Hepatocyte (in vitro differentiated cells): Measurements from ENCODE around the gene SF3B4. TPM values are rescaled to one million over a fixed set of nuclear protein-coding genes. Genes with fewer than 3 reads are reported as not detected.
A peak's percentile ranks its signal among the peaks of the same experiment; 100 is the strongest.

Experiments
- DNase-seq: peaks from one replicate; pipeline ENCODE4 v3.0.0-alpha.2; 2016; ENCODE audit warnings: low spot score
- H2AFZ ChIP-seq: fragments of 200-600 bp; sonication (generic); 2 replicates; pipeline ENCODE4 v1.6.0; 2016; ENCODE audit warnings: antibody characterized with exemption, mild to moderate bottlenecking
- H3K27ac ChIP-seq: fragments of 200-600 bp; sonication (generic); 2 replicates; pipeline ENCODE4 v1.5.1; 2016; ENCODE audit warnings: mild to moderate bottlenecking
- H3K27me3 ChIP-seq: fragments of 200-600 bp; sonication (generic); 2 replicates; pipeline ENCODE4 v1.6.1; 2016
- H3K36me3 ChIP-seq: fragments of 200-600 bp; sonication (generic); replicated peaks from 2 replicates; pipeline ENCODE4 v1.5.1; 2016; ENCODE audit warnings: low read depth; ENCODE audit not compliant: insufficient read depth
- H3K4me1 ChIP-seq: fragments of 200-600 bp; sonication (generic); 2 replicates; pipeline ENCODE4 v1.5.1; 2016; ENCODE audit warnings: mild to moderate bottlenecking, moderate library complexity; ENCODE audit not compliant: insufficient read depth
- H3K4me2 ChIP-seq: fragments of 200-600 bp; sonication (generic); 2 replicates; pipeline ENCODE4 v1.6.0; 2016
- H3K4me3 ChIP-seq: fragments of 200-600 bp; sonication (generic); 2 replicates; pipeline ENCODE4 v1.5.1; 2016; ENCODE audit warnings: mild to moderate bottlenecking
- H3K79me2 ChIP-seq: fragments of 200-600 bp; sonication (generic); 2 replicates; pipeline ENCODE4 v1.6.0; 2017; ENCODE audit warnings: mild to moderate bottlenecking
- H3K9me2 ChIP-seq: fragments of 200-600 bp; sonication (generic); replicated peaks from 2 replicates; pipeline ENCODE4 v1.6.0; 2017; ENCODE audit warnings: mild to moderate bottlenecking; ENCODE audit not compliant: insufficient read depth
- H3K9me3 ChIP-seq: fragments of 200-600 bp; sonication (generic); 2 replicates; pipeline ENCODE4 v1.5.1; 2016; ENCODE audit warnings: low read depth, mild to moderate bottlenecking
- H4K20me1 ChIP-seq: fragments of 200-600 bp; sonication (generic); 2 replicates; pipeline ENCODE4 v1.6.0; 2016; ENCODE audit warnings: mild to moderate bottlenecking; ENCODE audit not compliant: insufficient read depth, poor library complexity, severe bottlenecking
- CTCF ChIP-seq: fragments of 200-600 bp; sonication (generic); IDR thresholded peaks from 2 replicates; pipeline ENCODE4 v1.5.1; 2016; ENCODE audit warnings: antibody characterized with exemption, mild to moderate bottlenecking; ENCODE audit not compliant: poor library complexity
- EZH2 ChIP-seq: fragments of 200-600 bp; sonication (generic); IDR thresholded peaks from 2 replicates; pipeline ENCODE4 v1.6.1; 2016; ENCODE audit warnings: antibody characterized with exemption, mild to moderate bottlenecking, borderline replicate concordance
- EZH2phosphoT487 ChIP-seq: fragments of 200-600 bp; sonication (generic); IDR thresholded peaks from one replicate; pipeline ENCODE4 v1.6.1; 2018; ENCODE audit warnings: antibody characterized with exemption, mild to moderate bottlenecking, low read depth, moderate library complexity; ENCODE audit not compliant: unreplicated experiment, severe bottlenecking
- WGBS: methylation state at CpG from one replicate; pipeline ENCODE4 v1.1.6; 2016; ENCODE audit warnings: low lambda C conversion rate; ENCODE audit errors: missing lambda C conversion rate; 5-methylcytosine and 5-hydroxymethylcytosine counted together
- polyA plus RNA-seq: library from polyadenylated mRNA; unstranded; fragments of >200 nt; fragmentation: Nextera tagmentation; extraction: Ambion mirVana; gene quantifications from 2 replicates; pipeline ENCODE4 v1.2.1, GENCODE V29; 2016
- total RNA-seq: library from RNA; depleted of rRNA; stranded (reverse); fragments of >200 nt; gene quantifications from 2 replicates; pipeline ENCODE4 v1.2.3, GENCODE V29; 2014

SF3B4 gene
- total and polyA plus RNA-seq, 2 experiments from 2014 or later = 23.3 to 58.6 TPM

- H3K9me2 ChIP-seq = no peaks in the 10 kb centered on the region
- peak overlapping the region; percentile 83 for H3K4me3 ChIP-seq
- peaks cover 57% of the 10 kb centered on the region for H3K79me2 ChIP-seq
- peaks cover 47% of the 10 kb centered on the region for H4K20me1 ChIP-seq
- H3K9me3 ChIP-seq = no peaks in the 10 kb centered on the region
- no peak overlapping the region for H2AFZ ChIP-seq
- H3K4me1 ChIP-seq = peaks cover 14% of the 10 kb centered on the region
- H3K27me3 ChIP-seq = no peaks in the 10 kb centered on the region
- TF ChIP-seq CTCF (no peak), EZH2phosphoT487 (no peak), EZH2 (no peak)
- no peaks in the 10 kb centered on the region for H3K36me3 ChIP-seq
- peak overlapping the region; percentile 88 for H3K4me2 ChIP-seq
- peak overlapping the region; percentile 99 for H3K27ac ChIP-seq
- peak; percentile 28 for DNase-seq
- 12% methylated on average over 9 of the region's 9 CpGs for WGBS
These were observed 42.9 kb downstream of the SF3B4 start for GRCh38 chr1:149884433-149885338.

- Histone ChIP-seq H3K4me3 (peak overlapping the region; percentile 83), H3K4me2 (peak overlapping the region; percentile 88), H2AFZ (no peak overlapping the region)
These were observed 43.9 kb downstream of the SF3B4 start for GRCh38 chr1:149883598-149884247.

GRCh38 chr1:149881876-149882275 lies 45.7 kb downstream of the SF3B4 start:
- no peak for DNase-seq
- Histone ChIP-seq H4K20me1 (peaks cover 49% of the 10 kb centered on the region), H3K27ac (no peak overlapping the region), H3K9me2 (no peaks in the 10 kb centered on the region), H3K79me2 (peaks cover 69% of the 10 kb centered on the region), H3K4me3 (no peak overlapping the region), H3K9me3 (no peaks in the 10 kb centered on the region), H3K4me2 (no peak overlapping the region), H3K4me1 (peaks cover 9% of the 10 kb centered on the region), H3K27me3 (no peaks in the 10 kb centered on the region), H3K36me3 (no peaks in the 10 kb centered on the region), H2AFZ (no peak overlapping the region)
- TF ChIP-seq EZH2phosphoT487 (no peak), CTCF (no peak), EZH2 (no peak)
- WGBS = 100% methylated on average over 1 of the region's 1 CpG

More at GRCh38 chr1:149883598-149884247, 43.9 kb downstream of the SF3B4 start:
- H3K9me2 ChIP-seq = no peaks in the 10 kb centered on the region
- peaks cover 9% of the 10 kb centered on the region for H3K4me1 ChIP-seq
- DNase-seq = no peak
- TF ChIP-seq EZH2phosphoT487 (no peak), EZH2 (no peak), CTCF (no peak)
- H3K27me3 ChIP-seq = no peaks in the 10 kb centered on the region
- peaks cover 49% of the 10 kb centered on the region for H4K20me1 ChIP-seq
- H3K27ac ChIP-seq = no peak overlapping the region
- H3K9me3 ChIP-seq = no peaks in the 10 kb centered on the region
- WGBS = 94% methylated on average over 3 of the region's 3 CpGs
- H3K36me3 ChIP-seq = no peaks in the 10 kb centered on the region
- peaks cover 63% of the 10 kb centered on the region for H3K79me2 ChIP-seq
